Esophagus squamous epithelium (tissue), 4 donors: ENCODE measurements around the gene TBC1D32.

Experiments
- POLR2A ChIP-seq, 4 donors: fragments of 450-650 bp; IDR thresholded peaks; one replicate each; pipeline ENCODE4 v1.6.1; 2017; ENCODE audit warnings: antibody characterized with exemption in 4 of 4, mild to moderate bottlenecking in 4 of 4, moderate library complexity in 3 of 4
- TF ChIP-seq, protein P1 (sequence below), 6 experiments: fragments of 450-650 bp in 4 of 6; fragments of 200-600 bp in 2 of 6; sonication (generic) in 2 of 6; IDR thresholded peaks; one replicate each; pipeline ENCODE4 v1.5.1; 2016 to 2019; ENCODE audit warnings: antibody characterized with exemption in 6 of 6, mild to moderate bottlenecking in 4 of 6, moderate library complexity in 4 of 6

DNA sequence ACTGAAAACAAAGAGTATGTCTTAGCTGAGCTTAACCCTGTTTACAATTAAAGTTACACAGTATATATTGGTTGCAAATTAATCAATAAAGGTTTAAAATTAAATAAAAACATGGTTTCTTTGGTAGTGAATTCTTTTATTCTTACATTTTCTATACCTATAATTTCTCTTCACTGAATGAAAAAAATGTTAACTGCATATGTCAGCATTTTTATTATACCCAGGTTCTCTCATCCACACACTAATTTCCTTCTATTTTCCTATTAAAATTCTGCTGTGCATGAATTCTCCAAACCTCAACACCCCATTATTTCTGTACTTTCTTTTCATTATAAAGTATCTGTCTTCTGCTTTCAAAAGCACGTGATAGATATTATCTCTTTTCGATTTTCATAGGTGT lies 91.9 kb downstream of the TBC1D32 start:
- no peak for TF ChIP-seq POLR2A (IDR thresholded peaks at IDR 0.05)
- TF ChIP-seq, protein P1, sequence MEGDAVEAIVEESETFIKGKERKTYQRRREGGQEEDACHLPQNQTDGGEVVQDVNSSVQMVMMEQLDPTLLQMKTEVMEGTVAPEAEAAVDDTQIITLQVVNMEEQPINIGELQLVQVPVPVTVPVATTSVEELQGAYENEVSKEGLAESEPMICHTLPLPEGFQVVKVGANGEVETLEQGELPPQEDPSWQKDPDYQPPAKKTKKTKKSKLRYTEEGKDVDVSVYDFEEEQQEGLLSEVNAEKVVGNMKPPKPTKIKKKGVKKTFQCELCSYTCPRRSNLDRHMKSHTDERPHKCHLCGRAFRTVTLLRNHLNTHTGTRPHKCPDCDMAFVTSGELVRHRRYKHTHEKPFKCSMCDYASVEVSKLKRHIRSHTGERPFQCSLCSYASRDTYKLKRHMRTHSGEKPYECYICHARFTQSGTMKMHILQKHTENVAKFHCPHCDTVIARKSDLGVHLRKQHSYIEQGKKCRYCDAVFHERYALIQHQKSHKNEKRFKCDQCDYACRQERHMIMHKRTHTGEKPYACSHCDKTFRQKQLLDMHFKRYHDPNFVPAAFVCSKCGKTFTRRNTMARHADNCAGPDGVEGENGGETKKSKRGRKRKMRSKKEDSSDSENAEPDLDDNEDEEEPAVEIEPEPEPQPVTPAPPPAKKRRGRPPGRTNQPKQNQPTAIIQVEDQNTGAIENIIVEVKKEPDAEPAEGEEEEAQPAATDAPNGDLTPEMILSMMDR (IDR thresholded peaks at IDR 0.05), result no peak
